GM18867 (cell line): ENCODE results near the gene FOXC1.
A peak's percentile ranks its signal among the peaks of the same experiment; 100 is the strongest.

Source experiments
- ATAC-seq: cut with Tn5 transposase; IDR thresholded peaks from one replicate; pipeline ENCODE4 v1.9.1; 2021; ENCODE audit warnings: mild to moderate bottlenecking, moderate library complexity; ENCODE audit not compliant: unreplicated experiment

The FOXC1 gene

DNA sequence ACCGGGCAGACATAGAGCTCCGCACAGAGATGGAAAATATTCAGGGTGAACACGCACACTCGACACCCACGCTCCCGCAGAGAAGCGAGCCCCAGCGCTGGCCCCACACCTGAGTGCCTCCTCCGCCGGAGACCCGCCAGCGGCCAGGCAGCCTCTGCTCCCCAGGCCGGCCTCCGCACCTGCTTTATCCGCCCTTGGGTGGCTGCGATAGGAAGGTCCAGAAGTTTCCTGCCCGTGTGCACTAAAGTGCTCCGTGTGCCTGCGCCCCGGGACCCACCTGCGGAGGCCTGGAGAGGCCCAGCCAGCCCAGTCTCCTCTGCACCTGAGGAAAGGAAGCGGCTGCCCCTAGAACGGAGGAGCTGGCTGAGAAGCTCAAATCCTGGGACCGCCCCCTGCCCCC lies 10.8 kb upstream of the FOXC1 start:
- ATAC-seq, result no peak

DNA sequence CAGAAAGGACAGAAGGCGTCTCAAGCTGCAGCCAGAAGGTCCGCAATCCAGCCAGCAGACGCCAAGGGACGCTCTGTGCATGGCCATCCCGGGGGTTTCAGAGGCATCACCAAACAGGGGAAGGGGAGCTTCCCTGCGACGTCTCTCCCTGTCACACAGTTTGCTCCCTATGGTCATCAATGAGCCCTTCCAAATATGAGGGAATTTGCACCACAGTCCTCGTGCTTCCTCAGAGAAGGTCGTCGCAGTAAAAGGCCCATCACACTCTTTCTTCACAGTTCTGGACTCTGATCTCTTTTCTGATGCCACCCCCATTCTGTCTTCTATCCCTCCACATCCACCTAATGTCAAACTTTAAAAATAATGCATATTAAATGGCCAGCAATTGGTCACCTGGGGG lies 10.2 kb upstream of the FOXC1 start:
- no peak for ATAC-seq

DNA sequence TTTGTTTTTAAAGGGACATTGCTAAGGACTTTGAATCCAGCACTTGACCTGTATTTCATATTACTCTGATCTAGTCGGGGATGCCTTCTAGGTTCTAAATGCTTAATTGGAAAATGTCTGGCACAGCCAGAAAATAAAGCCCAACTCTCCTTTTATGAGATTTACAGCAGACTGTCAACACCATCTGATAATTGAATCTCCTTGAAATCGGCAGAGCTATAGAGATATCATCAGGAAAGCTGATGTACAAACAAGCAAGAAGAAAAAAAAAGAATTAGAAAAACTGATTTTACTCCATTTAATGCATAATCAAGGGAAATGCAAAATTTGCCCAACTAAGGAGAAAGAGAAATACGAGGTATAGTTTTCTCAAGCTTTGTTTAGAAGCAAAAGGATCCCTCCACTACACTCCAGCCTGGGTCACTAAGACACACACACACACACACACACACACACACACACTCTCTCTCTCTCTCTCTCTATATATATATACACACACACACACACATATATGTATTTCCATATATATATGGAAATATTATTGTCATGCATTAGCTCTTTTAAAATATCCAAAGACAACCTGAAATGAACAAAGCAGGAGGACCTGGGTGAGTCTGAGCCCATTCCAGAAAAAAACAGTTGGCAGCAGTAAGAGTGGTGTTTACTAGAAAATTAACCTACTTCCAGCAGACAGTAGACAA lies 9.5 kb upstream of the FOXC1 start:
- no peak for ATAC-seq

DNA sequence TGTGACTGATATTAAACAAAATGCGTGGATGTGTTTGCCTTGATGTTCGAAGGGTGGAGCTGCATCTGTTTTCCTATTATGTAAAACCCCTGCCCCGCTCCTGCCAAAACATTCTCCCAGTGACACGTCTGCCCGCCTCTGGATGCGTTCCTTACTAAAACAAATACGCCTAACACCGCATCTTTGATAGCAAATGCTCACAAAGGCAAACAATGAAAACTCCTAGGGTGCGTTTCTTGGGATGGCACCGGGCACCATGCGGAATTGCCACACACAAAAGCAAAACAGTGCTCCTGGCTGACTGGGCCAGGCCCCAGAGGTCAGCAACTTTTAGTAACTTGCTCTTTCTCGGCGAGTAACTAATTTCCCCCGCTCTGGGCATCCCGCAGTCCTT lies 9.0 kb upstream of the FOXC1 start:
- ATAC-seq, result no peak

DNA sequence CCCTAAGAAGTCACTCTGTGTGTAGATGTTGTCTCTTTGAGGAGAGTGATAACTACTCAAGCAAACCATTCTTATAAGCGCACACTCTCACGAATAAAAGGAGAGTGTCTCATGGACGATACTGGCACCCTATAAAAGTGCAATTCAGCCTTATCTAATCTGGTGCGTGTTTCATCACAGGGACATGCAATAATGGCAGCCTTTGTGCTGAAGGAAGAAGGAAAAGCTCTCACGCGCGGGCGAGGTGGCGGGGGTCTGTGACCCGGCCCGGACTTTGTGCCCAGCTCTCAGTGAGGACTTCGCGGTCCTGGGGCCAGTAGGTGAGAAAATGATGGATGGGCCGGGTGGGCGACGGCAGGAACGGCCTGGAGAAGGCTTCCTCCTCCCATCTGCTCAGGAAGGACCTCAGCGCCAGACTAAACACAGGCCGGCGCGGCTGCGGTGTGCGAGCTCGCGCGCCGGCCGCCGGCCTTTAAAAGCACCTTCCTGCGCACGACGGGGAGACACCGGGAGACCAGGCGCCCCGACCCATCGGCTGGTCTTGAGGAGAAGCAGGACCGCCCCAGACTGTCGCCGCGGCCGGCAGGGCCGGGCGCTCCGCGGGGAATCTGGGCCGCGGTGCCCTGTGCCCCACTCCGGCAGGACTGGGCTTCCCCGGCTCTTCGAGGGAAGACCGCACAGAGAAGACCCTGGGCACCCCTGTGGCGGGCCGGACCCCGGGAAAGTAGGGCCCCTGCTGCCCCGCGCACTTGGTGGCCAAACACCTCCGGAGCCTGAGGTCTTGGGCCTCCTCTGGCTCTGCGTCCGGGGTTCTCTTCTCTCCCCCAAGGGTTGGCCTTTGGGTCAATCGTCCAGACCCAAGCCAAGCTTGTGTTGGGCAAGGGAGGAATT lies 8.3 kb upstream of the FOXC1 start:
- no peak for ATAC-seq

DNA sequence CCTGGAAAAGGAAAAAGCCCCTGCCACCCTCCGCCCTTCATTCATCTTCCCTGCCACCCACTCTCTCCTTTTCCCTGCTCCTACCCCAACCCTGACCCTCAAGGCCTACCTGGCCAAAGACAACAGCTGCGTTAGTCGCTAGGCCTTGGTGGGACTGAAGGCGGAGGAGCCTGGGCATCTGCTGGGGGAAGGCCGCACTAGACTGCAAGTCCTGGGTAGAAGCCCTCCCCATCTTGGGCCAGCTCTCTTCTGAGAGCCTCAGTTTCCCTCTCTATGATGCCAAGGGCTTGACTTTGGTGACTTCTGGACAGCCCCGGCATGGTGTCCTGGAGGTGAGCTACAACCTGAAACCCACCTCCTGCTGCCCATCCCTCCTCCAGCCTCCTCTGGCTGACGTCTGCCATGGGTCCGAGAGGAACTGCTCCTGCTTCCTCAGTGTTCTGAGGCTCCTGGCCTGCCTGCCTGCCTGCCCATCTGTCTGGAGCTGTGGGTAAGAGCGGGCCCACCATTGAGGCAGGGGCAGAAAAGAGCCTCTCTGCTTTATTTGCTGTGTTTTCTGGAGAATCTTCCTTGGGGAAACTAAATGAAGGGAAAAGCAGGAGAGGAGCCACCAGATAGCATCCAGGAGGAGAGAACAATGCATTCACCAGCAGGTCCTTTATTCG lies 7.5 kb upstream of the FOXC1 start:
- no peak for ATAC-seq

DNA sequence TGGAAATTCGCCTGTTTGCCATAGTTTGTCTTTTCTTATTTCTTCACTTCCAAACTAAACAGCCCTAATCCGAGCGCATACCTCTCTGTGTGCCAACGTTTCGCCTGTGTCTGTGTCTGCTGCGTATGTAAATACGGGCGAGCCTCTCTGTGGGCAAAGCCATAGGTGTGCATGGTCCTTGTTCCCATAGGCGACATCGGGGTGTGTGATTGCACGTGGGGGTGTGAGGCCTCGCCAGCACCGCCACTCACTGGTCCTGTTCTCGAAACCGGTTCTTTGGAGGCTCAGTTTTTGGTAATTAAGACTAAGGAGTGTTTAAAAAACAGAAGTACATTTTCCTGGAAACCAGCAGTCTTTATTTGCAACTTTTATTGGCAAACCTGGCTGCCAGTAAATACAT lies 6.0 kb upstream of the FOXC1 start:
- ATAC-seq, result no peak

DNA sequence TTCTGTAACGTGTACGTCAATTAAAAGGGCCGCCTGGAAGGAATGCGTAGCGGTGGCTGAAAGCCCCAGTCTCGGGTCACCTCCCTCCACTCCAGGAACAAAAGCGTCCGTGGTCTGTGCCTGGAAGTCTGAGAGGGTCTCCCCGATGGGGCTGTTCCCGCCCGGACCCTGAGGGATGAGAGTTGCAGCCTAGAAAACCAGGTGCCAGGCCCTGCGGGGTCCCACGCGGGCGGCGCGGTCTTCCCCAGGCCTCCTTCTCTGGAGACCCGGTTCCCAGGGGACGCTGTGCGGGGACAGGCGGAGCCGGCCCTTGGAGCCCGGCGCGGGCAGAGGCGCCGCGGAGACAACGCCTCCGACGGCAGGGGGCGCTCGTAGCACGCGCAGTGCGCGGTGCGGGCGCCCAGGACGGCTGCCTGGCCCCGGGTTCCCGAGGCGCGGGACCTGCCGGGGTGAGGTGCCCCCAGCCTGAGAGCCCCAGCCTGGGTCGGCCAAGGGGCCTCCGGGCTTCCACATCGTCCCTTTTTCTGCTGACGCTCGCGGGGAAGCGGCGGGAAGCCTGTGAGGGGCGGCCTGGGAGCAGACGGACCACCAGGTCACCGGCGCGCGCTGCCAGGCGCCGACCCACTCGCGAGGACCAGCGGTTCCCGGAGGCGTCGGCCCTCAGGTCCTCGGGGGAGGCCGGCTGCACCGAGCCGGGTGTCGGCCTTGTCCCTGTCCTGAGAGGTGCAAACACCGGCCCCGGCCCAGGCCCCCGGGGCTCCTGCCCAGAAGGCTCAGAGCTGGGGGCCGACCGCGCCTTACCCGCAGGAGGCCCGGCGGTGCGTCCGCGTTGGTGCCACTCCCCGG lies 5.3 kb upstream of the FOXC1 start:
- ATAC-seq, result peak; percentile 72

DNA sequence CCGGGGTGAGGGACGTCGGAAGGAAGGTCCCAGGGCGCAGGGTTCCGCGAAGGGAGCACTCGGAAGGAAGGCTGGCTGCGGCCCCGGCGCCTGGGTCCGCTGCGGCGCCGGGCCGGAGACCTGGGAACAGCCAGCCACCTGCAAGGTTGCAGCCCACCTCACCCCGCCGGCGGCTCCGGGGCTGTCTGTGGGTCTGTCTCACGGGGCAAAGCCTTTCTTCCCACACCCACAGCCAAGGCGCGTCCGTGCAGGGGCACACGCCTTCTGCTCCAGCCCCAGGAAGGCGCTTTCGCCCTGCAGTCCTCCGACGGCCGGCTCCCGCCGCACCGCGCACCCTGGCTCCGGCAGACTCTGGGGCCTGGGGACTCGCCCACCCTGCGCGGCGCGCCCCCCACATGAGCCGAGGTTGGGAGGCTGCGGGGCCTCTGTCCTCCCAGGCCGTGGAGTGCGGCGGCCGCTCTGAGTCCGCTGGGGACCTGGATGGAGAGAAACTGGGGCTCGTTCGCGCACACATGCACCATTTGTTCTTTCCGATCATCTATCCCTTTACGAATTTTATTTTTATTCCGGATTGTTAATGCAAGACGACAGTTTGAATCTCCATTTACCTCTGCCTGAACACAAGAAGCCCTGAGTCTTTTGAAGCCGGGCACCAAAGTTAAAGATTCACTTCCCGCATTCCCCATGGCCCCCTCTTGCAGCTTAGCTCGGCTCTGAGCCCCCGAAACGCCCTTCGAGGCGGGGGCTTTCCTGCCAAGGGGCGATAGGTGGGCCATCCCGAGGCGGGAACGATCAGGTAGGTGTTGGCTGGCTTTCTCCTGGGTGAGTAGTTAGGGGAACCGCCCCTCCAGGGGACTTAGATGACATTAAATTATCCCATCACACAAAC lies 4.5 kb upstream of the FOXC1 start:
- no peak for ATAC-seq

DNA sequence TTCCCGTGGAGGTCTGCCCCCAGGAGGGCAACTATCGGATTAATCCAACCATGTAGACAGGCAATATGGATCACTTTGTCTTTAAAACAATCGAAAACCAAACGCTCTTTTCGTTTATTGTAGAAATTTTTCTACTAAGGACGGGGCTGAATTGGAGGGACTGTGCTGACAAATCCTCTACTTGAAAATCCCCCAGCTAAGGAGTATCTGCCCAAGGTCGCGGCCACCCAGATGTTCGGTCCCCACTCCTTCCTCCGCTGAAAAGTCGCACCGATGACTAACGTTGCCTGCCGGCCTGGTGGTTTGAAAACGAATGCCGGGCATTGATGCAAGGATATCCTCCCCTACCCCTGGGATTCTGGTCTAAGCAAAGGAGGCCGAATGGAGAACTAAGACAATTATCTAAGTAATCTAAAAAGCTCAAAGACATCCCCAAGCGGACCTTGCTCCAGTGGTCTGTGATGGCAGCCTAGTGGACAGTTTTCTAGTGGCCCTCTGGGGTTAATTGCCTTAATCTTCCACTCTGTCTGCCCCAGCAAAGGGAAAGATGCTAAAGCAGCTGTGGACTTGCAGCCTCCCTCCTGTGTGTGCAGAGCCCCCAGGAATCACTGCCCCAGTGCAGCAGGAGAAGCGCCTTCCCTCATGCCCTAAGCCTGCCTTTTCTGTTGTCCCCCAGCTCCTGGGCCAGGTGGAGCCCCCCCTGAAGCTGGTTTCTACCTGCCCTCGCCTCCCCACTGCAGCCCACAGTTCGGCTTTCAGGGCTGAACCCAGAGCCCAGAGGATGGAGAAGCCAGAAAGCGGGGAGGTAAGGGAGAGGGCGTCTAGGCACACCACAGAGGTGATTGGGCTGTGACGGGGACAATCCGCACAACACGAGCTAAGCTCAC lies 3.6 kb upstream of the FOXC1 start:
- ATAC-seq, result no peak

DNA sequence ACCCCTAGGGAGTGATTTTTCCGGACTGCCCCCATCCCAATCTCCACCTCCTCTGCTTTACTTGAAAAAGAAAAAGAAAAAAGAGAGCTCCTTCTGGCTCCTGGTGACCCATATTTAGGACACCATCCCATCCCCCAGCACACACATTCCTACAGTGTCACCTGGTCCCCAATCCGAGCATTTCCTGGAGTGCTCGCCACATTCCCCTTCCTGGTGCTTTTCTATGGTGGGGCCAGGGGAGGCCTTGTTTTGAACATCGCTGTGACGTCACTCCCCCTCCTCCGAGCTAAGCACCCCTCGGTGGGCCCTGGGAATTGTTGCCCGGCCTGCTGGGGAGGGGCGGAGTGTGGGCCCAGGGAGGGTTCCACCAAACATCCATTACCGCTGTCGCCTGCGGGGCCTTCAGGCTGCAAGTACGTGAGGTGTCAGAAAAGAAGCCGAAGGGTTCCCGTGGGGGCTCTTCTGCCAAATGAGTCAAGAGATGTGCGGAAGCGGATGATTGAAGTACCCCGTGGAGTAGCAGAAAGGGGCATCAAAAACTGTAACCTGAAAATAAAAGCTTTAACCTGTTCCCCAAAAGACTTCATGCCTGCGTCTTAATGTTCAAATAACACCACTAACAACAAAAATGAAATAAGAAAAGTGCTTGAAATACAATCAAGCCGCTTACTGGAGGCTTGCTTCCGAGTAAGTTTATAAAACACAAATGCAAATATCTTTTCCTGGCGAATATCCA lies 2.8 kb upstream of the FOXC1 start:
- no peak for ATAC-seq

DNA sequence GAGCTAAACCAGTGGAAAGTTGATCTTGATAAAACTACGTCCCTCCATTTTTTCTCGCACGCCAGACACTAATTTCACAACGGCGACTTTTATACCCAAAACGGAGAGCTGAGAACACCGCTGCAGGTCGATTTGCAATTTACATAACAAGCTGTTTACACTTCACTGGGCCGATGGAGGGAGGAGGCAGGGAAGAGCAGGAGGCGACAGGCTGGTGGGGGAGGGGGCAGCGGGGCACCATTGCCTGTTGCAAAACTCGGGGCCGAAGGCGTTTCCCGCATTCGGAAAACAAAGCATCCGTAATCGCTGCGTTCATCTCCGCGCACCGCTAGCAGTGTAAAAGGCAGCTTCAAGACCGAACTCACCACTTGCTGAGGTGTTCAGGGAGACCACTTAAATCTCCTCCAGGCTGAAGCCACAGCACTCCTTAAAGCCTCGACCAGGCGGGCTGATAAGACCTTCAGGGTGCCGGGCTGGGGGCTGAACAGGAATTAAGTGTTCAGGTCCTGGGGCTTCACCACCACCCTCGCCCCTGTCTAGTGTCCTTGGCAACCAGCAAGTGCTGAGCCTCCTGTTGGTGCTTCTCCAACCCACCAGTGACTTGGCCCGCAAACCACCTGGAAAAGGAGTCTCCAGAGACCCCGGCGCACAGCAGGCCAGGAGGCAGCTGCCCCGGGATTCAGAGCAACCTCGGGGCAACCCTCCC lies 2.0 kb upstream of the FOXC1 start:
- ATAC-seq, result no peak

DNA sequence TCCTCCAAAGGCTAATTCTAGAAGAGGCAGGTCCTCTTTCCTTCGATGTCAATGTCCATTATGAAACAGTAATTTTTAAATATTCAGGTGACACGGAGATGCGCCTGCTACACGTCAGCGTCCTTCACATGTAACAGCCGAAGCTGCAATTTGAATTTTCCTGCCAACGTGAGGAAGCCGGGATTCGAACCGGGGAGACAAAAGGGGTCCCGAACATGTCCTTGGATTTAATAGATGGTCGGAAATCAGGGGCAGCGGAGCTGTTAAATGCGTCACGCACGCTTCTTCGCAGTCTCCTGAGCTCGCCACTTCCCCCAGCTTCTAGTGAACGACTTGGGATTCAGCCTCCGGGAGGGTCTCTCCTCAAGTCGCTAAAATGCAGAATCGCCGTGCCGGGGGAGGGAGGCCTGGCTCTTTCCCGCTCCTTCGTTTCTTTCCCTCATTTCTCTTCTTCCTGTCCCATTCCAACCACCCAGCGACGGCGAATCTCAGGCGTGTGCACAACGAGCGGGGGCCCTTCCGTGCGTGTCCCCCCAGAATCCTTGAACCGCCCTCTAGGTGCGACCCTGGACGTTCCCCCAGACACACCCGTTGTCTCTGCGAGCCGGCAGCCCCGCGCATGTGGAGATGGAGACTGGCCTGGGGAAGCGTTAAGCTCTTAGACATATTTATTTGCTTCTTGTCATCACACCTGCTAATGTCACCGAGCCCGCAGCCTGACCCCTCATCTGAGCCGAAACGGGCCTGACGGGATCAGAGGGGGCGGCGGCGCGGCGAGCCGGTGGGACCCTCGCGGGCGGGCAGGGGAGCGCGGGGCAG lies 1.3 kb upstream of the FOXC1 start:
- ATAC-seq, result no peak

DNA sequence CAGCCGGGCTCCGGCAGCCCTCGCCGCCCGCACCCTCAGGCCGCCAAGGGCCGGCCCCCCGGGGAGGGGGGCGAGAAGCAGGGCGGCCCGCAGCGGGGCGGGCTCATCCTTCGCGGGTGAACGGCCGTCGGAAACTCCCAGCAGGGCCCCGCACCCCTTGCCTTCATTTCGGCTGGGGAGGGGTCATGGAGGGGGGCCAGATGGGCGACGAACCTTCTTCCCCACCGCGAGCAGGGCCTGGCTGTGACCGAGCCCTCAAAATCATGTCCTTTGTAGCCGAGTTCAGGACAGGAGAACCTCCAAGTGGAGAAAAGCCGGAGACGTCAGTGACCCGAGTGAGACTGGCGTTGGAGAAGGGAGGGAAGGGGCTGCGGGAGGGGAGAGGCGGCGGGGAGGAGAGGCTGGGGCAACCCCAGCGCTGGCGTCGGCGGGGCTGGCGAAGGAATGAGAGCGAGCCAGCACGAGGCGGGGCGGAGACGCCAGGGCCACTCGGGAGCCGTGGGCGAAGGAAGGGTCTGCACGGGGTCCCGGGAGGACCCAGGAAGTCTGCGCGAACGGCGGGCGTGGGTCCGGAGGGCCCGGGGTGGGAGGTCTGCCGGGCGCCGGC lies 571 bp upstream of the FOXC1 start:
- peak; percentile 5 for ATAC-seq

DNA sequence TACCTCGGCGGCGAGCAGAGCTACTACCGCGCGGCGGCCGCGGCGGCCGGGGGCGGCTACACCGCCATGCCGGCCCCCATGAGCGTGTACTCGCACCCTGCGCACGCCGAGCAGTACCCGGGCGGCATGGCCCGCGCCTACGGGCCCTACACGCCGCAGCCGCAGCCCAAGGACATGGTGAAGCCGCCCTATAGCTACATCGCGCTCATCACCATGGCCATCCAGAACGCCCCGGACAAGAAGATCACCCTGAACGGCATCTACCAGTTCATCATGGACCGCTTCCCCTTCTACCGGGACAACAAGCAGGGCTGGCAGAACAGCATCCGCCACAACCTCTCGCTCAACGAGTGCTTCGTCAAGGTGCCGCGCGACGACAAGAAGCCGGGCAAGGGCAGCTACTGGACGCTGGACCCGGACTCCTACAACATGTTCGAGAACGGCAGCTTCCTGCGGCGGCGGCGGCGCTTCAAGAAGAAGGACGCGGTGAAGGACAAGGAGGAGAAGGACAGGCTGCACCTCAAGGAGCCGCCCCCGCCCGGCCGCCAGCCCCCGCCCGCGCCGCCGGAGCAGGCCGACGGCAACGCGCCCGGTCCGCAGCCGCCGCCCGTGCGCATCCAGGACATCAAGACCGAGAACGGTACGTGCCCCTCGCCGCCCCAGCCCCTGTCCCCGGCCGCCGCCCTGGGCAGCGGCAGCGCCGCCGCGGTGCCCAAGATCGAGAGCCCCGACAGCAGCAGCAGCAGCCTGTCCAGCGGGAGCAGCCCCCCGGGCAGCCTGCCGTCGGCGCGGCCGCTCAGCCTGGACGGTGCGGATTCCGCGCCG lies 994 bp downstream of the FOXC1 start:
- peak; percentile 28 for ATAC-seq

DNA sequence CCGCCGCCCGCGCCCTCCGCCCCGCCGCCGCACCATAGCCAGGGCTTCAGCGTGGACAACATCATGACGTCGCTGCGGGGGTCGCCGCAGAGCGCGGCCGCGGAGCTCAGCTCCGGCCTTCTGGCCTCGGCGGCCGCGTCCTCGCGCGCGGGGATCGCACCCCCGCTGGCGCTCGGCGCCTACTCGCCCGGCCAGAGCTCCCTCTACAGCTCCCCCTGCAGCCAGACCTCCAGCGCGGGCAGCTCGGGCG lies 1.5 kb downstream of the FOXC1 start:
- no peak for ATAC-seq
